ENCODE results near the gene HSD11B2. TPM values are rescaled to one million over a fixed set of nuclear protein-coding genes. Genes with fewer than 3 reads are reported as not detected.
A peak's percentile ranks its signal among the peaks of the same experiment; 100 is the strongest.

Gene HSD11B2
- total RNA-seq, 4 donors from 2014 or later, result 0.20 to 2.9 (median 0.60) TPM; not detected in 1

- Histone ChIP-seq H3K27ac (peak overlapping the region in 1 of 4 donors; percentile 28), H3K36me3 (peaks cover 0 to 15% (median 0%) of the 10 kb centered on the region in 3 donors), H3K4me1 (peaks cover 0 to 50% (median 30%) of the 10 kb centered on the region in 4 donors), H3K27me3 (no peaks in the 10 kb centered on the region), H3K9me3 (no peaks in the 10 kb centered on the region), H3K4me3 (no peak overlapping the region)
- no peak for DNase-seq (ENCODE audit: low spot score in 2 of 2)
- TF ChIP-seq POLR2A (IDR thresholded peaks at IDR 0.05) (no peak), CTCF (IDR thresholded peaks at IDR 0.05) (peak in 1 of 5 experiments; percentile 33)
- WGBS, 2 donors, result 67 to 68% methylated on average over 15 to 19 of the region's 19 CpGs
Measured at GRCh38 chr16:67399749-67400704, 30.9 kb upstream of the HSD11B2 start.

GRCh38 chr16:67400901-67401300, 30.0 kb upstream of the HSD11B2 start:
- WGBS, 2 donors, result 96 to 97% methylated on average over 14 of the region's 14 CpGs
- no peak overlapping the region for H3K4me3 ChIP-seq
- peaks cover 0 to 50% (median 24%) of the 10 kb centered on the region in 4 donors for H3K4me1 ChIP-seq
- peaks cover 0 to 21% (median 0%) of the 10 kb centered on the region in 3 donors for H3K36me3 ChIP-seq
- no peak for DNase-seq (ENCODE audit: low spot score in 2 of 2)
- no peaks in the 10 kb centered on the region for H3K9me3 ChIP-seq
- H3K27me3 ChIP-seq, result no peaks in the 10 kb centered on the region
- H3K27ac ChIP-seq, result no peak overlapping the region
- TF ChIP-seq CTCF (IDR thresholded peaks at IDR 0.05) (no peak), EP300 (IDR thresholded peaks at IDR 0.05) (no peak), POLR2A (IDR thresholded peaks at IDR 0.05) (no peak)

GRCh38 chr16:67403976-67404555, 26.9 kb upstream of the HSD11B2 start:
- no peak overlapping the region for H3K4me3 ChIP-seq
- H3K4me1 ChIP-seq, result peaks cover 0 to 37% (median 10%) of the 10 kb centered on the region in 4 donors
- no peak overlapping the region for H3K27ac ChIP-seq
- H3K9me3 ChIP-seq, result no peaks in the 10 kb centered on the region
- H3K27me3 ChIP-seq, result no peaks in the 10 kb centered on the region
- peaks cover 0 to 21% (median 0%) of the 10 kb centered on the region in 3 donors for H3K36me3 ChIP-seq
- WGBS, 2 donors, result 83 to 85% methylated on average over 12 of the region's 12 CpGs
- TF ChIP-seq CTCF (IDR thresholded peaks at IDR 0.05), result no peak
- TF ChIP-seq POLR2A (IDR thresholded peaks at IDR 0.05), result no peak
- no peak for TF ChIP-seq EP300 (IDR thresholded peaks at IDR 0.05)
- no peak for DNase-seq (ENCODE audit: low spot score in 2 of 2)

- peaks cover 0 to 30% (median 5%) of the 10 kb centered on the region in 4 donors for H3K4me1 ChIP-seq
- H3K9me3 ChIP-seq, result no peaks in the 10 kb centered on the region
- H3K4me3 ChIP-seq, result no peak overlapping the region
- peak overlapping the region in 1 of 4 donors; percentile 80 for H3K27ac ChIP-seq
- H3K36me3 ChIP-seq, result peaks cover 0 to 21% (median 0%) of the 10 kb centered on the region in 3 donors
- H3K27me3 ChIP-seq, result no peaks in the 10 kb centered on the region
- no peak for DNase-seq (ENCODE audit: low spot score in 2 of 2)
- TF ChIP-seq CTCF (IDR thresholded peaks at IDR 0.05) (no peak), EP300 (IDR thresholded peaks at IDR 0.05) (no peak), POLR2A (IDR thresholded peaks at IDR 0.05) (no peak)
- 90 to 94% methylated on average over 5 of the region's 5 CpGs for WGBS, 2 donors
Measured at GRCh38 chr16:67404740-67405226, 26.1 kb upstream of the HSD11B2 start.

All from tibial nerve (tissue), 4 donors.